ENCODE data around the gene ENTPD7.
A peak's percentile ranks its signal among the peaks of the same experiment; 100 is the strongest.

DNA sequence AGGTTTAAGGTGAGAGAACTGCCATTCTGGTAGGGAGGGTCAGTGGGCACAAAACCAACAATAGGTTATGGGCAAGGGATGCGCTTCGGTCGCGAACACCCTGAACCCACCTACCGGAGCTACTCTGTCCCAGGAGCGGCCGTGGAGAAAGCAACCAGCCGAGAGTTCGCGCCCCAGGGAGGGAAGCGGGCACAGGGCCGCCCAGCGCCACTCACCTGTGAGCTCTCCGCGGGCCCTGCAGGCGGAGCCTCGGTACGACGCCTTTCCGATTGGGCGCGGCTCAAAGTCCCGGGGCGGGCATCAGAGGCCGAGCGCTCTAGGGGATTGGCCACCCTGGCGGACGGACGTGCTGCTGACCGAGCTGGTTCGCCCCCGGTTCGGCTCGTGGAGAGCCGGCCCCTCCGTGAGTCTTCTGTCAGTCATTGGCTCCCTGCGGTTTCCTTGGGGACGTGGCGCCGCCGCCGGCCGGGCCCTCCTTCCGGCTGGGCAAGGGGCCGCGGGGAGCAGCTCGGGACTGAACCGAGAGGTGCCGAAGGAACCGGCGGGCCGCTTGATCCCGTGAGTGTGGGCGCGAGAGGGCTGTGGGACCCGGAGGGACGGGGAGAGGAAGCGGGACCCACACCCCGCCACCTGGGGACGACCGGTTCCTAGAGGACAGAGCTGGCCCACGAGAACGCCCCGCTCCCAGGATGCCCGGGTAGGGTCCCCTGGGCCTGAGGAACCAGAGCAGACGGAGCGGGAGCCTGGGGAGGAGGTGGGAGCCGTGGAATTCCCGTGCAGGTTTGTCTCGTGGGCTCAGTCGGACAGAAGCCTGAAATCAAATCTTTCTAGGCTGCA is at the start of gene ENTPD7:
- TF ChIP-seq, protein P1, sequence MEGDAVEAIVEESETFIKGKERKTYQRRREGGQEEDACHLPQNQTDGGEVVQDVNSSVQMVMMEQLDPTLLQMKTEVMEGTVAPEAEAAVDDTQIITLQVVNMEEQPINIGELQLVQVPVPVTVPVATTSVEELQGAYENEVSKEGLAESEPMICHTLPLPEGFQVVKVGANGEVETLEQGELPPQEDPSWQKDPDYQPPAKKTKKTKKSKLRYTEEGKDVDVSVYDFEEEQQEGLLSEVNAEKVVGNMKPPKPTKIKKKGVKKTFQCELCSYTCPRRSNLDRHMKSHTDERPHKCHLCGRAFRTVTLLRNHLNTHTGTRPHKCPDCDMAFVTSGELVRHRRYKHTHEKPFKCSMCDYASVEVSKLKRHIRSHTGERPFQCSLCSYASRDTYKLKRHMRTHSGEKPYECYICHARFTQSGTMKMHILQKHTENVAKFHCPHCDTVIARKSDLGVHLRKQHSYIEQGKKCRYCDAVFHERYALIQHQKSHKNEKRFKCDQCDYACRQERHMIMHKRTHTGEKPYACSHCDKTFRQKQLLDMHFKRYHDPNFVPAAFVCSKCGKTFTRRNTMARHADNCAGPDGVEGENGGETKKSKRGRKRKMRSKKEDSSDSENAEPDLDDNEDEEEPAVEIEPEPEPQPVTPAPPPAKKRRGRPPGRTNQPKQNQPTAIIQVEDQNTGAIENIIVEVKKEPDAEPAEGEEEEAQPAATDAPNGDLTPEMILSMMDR (IDR thresholded peaks at IDR 0.05), result no peak
- no peak for TF ChIP-seq EMX1 (CRISPR knock-in tag; IDR thresholded peaks at IDR 0.05)
- TF ChIP-seq, protein P2, sequence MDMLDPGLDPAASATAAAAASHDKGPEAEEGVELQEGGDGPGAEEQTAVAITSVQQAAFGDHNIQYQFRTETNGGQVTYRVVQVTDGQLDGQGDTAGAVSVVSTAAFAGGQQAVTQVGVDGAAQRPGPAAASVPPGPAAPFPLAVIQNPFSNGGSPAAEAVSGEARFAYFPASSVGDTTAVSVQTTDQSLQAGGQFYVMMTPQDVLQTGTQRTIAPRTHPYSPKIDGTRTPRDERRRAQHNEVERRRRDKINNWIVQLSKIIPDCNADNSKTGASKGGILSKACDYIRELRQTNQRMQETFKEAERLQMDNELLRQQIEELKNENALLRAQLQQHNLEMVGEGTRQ (CRISPR knock-in tag; IDR thresholded peaks at IDR 0.05), result 0 out of 2 replicates have a peak, but pooled peaks have one; percentile 17
- no peak for TF ChIP-seq NR3C1 (CRISPR knock-in tag; conservative IDR thresholded peaks at IDR 0.05; ENCODE audit: low read depth)
- no peak for TF ChIP-seq E2F1 (CRISPR knock-in tag; IDR thresholded peaks at IDR 0.05)
